IPS-11a (cell line): ENCODE results near the gene TP53AIP1.

Experiments
- H3K4me3 ChIP-seq: one replicate; pipeline ENCODE4 v1.5.1; 2013; ENCODE audit warnings: low read depth, low read length, control low read depth

TP53AIP1 gene, protein sequence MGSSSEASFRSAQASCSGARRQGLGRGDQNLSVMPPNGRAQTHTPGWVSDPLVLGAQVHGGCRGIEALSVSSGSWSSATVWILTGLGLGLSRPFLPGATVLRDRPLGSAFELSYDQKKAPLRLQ

DNA sequence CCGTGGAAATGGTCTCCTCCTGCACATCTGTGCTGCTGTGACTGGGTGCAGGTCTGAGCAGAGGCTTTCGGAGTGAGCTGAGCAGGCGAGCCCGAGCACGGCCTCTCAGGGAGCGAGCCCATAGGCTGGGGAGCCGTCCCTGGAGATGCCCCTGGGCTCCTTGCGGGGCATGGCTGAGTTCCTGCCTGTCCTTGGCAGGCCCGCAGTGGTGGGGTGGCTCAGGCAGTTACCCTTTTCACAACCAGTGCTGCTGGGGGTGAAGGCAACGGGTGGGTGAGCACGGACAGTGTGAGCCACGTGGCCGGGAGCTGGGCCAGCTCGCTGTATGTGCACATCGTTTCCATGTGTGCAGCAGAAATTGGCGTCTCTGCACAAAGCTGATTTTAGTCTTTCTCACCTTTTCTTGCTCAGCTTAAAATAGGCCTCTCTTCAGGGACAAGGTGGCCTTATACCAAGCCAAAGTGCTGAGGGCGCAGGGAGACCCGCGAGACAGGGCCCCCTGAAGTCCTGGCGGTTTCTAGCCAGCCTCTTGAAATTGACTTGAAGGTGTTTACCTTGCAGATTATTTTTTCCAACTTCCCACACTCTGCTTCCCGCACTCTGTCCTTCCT is at the start of gene TP53AIP1:
Gene TP53AIP1, minus strand, starts transcription at position 55 of the 611 bp plus-strand sequence. CDS start 5,053 bp downstream, outside the sequence.
- no peak within 1 kb of the TSS for H3K4me3 ChIP-seq

DNA sequence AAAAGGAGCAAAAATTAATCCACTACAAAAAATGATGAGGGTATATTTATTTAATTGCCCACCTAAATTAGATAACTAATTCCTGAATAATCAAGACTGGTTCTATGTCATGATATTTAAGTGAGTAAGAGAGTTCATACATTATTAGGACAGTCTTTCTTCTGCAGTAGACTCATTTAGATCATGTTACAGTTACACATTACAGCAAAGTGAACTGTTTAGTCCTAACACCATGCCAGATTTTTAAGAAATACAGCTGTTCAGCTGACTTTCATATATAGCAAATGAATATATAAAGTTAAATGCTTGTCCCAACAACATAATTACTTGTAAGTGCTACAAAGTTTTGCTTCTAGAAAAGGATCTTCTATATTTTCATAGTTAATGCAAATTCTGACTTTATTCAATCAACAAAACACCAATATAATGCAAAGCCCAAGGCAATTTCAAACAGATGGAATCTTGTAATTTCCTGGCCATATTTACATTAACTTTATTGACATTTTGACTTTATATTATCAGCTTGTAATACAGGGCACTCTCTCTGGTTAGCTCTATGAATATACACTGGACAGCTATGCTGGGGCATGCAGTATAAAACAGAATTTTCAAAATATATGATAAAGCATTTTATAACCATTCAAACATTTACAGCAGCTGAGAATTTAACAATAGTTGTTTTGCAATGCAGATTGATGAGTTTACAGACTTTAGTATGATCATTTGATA is 45.7 kb upstream of the TP53AIP1 start:
- no peak overlapping the region for H3K4me3 ChIP-seq

DNA sequence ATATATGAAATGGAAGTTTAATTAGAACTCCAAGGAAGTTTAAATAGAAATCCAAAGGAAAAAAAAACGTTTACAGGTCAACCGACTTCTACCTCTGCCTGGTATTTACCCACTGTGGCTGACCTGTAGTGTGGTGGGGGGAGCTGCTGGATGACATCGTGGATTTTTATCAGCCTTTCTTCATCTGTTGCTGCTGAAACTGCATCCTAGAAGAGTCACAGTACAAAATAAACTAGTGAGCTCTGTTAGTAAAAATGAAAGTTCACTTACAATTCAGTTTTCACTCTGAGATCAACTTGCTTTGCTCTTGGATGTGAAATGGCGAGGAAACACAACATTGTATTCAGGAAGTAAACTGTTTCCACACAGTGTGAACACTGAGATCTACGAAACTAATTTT is 43.2 kb upstream of the TP53AIP1 start:
- H3K4me3 ChIP-seq = no peak overlapping the region

DNA sequence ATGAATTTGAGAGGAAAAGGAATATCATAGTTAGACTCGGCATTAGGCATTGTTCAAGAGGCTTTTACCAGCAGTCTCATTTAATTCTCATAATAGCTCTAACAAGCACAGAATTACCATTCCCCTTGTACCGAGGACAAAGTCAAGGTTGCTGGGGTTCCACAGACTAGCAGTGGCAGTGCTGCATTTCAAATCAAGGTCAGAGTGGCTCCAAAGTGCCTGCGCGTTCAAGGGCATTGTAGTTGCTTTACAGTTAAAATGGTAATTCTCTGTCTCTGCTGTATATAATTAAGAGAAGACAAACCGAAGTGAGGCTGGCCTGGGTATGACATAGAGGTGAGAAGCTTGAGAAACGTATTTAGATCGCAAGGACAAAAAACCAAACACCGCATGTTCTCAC is 40.4 kb upstream of the TP53AIP1 start:
- H3K4me3 ChIP-seq = no peak overlapping the region

DNA sequence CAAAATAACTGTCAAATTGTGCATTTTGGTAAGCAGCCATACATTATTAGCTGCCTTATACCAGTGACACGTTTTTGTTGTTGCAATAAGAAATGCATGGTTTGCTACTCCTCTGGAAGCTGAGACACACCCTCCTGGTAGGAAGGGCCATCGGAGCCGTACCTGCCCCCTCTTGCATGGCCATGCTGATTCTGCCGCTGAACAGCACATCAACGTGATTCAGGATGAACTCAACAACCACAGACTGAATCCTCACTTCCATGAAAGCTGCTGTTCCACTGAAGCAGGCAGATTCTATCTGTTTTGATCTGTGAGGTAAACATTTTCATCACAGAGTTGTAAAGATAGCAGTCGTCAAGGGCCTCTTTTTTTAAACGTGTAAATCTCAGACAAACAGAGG is 38.6 kb upstream of the TP53AIP1 start:
- H3K4me3 ChIP-seq = no peak overlapping the region

DNA sequence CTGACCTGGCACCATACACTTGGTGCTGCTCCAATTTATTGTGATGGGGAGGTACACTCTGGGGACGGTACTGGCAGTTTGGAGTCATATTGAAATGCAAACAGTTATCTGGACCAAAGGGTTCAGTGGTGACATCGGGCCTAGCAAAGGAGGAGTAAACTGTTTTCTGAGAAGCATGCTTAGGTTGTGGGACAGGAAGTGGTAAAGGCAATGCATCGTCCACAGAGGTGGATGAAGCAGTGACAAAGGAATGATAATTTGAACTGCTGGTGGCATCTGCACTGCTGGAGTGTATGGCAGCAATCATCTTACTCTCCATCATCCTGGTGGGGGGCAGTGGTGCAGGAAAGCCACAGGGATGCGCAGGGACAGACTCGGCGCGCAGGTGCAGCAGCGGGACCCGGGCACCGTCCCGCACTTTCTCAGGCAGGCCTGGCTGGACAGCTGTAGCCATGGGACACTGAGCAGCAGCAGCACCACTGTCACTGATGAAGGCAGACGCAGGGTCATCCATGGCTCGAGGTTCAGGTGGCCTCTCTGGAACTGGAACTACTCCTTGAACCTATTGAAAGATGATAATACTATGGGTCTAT is 28.0 kb upstream of the TP53AIP1 start:
- no peak overlapping the region for H3K4me3 ChIP-seq

DNA sequence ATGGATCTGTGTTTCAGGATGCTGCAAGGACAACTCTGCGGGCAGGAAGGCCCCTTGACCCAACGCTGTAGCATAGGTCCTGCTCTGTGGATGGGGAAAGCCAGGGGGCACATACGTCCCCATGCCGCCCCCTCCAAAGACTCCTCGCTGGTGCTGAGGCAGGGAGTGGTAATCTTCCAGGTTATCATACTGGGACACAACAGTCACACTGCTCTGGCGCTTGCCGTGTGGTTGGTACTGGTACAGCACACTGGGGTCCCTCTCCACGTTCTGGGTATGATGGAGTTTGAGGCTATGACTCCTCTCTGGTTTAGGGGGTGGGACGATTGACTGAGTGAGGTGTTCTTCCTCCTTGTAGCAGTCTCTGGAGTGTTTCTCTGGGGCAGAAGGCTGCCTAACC is 26.2 kb upstream of the TP53AIP1 start:
- H3K4me3 ChIP-seq = no peak overlapping the region

DNA sequence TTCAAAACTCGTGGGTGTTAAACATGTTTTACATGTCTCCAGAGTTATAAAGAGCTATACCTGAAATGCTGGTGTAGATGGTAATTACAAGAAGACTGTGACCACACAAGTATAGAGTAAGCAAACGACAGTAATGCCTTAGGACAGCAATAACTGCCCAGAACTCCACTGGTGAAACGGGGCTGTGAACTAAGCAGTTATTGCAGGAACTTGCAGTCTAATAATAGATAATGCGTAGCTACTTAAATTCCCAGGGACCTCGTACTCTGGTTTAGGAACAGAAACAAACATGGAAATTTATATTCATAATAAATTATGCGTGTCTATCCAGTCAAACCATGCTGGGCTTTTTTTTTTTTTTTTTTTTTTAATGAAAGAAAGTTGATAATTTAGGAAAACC is 24.9 kb upstream of the TP53AIP1 start:
- no peak overlapping the region for H3K4me3 ChIP-seq

DNA sequence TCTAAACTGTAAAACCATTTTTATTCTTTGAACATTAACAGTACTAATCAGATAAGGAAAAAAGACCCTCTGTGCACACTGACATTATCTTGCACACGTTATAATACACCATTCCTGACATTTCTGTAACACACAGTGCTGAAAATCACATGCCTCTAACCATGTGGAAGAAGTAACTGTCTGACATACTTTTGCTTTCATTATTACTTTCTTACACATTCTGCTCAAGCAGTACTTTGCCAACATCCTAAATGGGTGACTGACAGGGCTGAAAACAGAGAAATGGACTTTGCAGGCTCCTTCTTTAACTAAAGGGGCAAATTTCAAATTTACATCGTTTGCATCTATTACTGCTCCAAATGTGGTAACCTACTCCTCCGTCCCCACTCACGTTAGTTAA is 22.8 kb upstream of the TP53AIP1 start:
- no peak overlapping the region for H3K4me3 ChIP-seq

DNA sequence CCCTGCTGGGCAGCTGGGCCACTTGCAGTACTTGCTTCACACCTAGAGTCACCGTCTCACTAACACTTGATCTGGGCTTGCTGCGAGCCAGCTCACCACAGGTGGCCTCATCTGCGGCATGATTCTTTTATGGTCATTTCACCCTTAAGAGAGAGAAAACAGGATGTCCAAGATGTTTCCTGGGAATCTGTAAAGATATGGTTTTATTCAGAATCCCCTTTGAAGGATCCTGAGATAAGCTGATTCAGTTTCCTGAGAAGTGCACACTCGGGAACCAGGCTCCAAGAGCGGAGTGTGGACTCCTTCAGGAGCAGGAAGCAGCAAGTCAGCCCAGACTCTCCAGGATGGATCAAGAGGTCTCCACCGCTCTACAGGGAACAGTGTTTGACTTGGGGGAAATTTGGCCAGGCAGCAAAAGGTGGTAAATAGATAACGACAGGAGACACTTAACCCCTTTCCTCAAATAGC is 21.8 kb upstream of the TP53AIP1 start:
- no peak overlapping the region for H3K4me3 ChIP-seq

DNA sequence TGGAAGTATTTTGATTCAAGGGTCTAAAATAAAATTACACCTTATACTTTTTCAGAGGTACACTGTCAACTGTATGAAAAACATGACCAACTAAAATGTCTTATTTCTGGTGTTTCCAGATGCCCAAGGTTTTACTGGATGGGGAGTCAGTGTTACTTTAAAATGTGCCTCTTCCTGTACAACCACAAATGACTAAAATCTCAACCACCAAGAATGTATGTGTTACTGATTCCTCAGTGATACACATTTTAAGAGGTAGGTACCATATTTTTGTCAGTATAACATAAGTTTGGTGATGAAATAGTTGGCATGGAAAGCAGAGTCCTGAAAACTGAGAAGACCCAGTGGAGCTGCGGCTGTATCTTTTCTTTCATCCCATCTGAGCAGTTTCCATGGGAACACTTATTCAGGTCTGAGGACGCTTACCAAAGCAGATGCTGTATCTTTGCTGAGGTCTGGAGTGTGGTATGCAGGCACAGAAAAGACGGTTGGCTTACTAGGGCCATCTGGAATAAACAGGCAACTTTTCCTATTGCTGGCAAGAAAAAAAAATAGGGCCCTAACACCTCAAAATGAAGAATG is 21.2 kb upstream of the TP53AIP1 start:
- no peak overlapping the region for H3K4me3 ChIP-seq

DNA sequence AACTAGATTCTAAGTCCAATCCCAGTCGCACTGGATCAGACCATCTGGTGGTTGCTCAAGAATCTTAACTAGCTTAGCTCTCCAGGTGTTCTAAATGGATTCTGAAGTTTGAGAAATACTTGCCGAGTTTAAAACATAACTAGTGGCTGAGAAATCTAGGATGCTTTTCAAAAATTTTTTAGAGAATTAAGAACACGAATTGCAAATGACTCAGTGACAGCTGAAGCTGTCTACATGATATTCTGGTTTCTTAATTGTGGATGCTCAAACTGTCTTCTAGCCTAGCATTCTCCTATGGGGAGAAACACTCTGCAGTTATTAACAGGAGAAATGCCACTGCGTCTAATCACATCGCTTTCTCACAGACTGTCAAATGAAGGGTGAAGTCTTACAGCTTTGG is 20.2 kb upstream of the TP53AIP1 start:
- no peak overlapping the region for H3K4me3 ChIP-seq

DNA sequence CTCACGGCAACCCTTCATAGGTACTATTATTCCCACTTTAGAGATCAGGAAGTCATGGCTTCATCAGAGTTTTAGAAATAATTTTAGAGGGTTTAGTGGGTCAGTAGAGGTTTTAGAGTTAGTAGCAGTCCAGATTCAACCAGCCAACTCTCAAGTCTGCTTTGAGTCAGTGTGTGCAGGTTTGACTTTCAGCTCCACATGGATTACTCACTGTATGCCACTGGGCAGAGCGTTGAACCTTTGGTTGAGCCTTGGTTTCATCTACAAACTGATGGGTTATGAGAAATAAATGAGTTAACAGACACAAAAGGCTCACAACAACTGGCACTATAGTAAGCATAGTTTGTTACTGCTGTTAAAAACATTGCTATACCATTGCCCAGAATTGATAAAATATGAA is 19.0 kb upstream of the TP53AIP1 start:
- H3K4me3 ChIP-seq = no peak overlapping the region

DNA sequence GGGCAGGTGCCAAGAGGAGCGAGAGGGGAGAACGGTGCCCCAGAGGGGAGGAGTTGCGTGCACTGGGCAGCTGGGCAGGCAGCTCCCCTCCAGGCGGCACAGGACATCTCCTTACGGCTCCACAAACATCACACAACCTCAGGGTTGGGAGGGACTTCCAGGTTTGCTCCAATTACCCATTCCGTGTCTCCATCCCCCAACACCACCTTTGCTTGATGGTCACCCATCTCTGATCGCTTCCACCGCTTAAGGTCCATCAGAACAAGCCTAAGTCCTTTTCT is 14.5 kb upstream of the TP53AIP1 start:
- no peak overlapping the region for H3K4me3 ChIP-seq

DNA sequence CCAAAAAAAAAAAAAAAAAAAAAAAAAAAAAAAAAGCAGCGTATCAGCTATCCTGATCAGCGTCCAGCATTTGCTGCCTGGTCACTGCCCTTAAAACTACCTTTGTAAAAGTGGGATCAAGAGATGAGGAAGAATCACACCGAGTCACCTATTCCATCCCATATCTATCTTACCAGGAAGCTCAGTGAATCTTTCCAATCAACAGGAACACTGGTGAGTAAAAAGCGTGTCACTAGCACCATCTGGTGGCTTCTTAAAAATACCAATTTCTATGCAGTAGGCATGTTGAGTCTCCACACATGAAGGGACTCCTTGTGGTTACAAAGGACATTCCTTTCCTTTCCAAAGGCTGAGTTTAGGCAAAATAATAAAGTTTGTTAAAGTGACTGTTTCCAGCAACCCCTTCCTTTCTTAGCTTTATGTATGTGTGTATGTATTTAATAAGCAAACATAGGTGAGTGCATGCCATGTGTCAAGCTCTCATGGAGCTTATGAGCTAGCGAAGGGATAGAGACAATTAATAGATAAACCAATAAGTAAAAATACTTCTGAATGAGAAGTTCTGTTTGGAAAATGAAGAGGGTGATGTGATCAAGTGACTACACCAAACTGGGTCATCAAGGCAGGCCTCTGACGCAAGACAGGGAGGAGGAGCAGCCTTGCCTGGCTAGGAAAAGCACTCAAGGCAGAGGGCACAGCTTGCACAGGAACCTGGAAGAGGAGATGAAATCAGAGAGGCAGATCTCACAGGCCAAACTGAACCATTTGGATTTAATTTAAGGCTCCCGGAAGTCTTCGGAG is 13.9 kb upstream of the TP53AIP1 start:
- H3K4me3 ChIP-seq = no peak overlapping the region

DNA sequence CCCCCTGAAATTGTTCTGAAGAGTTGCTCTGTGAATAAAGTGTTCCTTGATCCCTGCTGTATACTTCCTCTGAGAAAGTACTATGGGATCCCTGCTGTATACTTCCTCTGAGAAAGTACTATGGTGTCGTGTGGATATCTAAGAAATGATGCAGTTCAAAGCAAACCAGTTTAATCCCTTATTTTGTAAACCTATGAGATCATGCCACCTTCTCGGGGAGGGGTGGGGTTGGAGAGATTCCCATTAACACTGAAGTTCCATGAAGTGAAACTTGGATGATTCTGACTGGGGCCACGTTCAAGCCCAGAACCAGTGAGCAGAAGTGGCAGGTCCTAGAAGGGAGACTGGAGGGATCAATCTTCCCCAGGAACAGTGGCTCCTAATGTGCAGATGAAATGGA is 13.0 kb upstream of the TP53AIP1 start:
- H3K4me3 ChIP-seq = no peak overlapping the region

DNA sequence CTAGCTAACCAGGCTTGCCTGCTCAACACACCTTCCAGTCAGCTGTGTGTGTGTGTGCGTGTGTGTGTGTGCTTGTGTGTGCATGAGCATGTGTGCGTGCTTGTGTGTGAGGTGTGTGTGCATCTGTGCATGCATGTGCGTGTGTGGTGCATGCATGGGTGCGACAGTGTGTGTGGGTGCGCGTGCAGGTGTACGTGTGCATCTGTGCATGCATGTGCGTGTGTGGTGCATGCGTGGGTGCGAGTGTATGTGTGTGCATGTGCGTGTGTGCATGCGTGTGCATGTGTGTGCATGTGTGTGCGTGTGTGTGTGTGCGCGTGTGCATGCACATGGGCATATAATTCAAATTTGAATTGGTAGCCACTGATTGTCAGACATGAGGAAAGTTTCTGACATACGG is 10.5 kb upstream of the TP53AIP1 start:
- no peak overlapping the region for H3K4me3 ChIP-seq

DNA sequence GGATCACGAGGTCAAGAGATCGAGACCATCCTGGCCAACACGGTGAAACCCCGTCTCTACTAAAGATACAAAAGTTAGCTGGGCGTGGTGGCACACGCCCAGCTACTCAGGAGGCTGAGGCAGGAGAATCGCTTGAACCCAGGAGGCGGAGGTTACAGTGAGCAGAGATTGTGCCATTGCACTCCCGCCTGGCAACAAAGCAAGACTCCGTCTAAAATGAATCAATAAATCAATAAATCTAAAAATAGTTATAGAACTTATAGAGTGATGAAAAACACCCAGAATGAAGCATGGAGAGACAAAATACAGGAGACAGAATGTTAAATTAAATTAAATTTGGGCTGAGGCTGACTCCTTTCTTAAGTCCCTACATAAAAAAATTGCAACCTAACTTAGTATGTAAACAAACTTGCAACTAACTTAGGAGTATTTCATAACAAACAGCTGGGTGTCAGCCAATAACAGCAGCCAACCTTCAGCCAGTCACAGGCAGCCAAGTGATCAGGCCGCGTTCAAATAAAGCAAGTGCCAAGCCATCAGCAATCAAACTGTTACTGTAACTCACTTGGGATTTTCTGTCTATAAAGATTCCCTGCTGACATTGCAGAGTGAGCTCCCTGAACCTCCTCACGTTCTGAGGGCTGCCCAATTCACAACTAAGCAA is 7.3 kb upstream of the TP53AIP1 start:
- no peak overlapping the region for H3K4me3 ChIP-seq

DNA sequence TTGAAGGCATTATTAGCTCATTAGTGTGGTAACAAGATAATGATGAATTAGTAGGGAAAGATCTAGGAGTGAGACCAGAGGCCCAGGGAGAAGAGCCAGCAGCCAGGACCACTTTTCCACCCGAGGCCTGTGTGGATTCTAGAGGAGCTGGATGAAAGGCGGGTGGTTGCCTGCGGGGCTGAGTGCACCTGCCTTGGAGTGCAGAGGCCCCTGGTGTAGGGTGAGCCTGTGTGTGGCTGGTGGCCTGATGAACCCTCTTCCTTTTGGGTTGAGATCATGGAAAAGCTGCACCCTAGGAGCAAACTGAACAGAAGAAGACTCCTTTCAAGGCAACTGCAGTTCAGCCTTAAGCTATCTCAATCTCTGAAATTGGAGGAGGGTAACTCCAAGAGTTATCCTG is 5.9 kb upstream of the TP53AIP1 start:
- no peak overlapping the region for H3K4me3 ChIP-seq

DNA sequence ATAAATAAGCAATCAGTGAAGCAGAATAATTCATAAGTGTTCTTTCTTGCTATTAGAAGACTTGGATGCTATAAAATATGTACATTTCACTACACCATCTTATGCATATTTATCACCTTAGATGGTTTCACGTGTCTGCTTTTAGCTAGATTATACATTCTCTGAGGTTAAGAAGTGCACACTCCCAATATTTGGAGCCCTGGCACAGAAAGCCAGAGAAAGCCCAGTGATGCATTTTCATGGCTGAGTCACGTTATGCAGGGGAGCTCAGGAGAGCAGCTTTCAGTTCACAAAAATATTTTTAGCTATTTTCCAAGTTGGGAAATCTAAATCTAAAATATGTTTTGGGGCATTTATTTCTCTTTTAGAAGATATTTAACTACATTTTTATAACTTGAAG is 5.1 kb upstream of the TP53AIP1 start:
- no peak overlapping the region for H3K4me3 ChIP-seq

DNA sequence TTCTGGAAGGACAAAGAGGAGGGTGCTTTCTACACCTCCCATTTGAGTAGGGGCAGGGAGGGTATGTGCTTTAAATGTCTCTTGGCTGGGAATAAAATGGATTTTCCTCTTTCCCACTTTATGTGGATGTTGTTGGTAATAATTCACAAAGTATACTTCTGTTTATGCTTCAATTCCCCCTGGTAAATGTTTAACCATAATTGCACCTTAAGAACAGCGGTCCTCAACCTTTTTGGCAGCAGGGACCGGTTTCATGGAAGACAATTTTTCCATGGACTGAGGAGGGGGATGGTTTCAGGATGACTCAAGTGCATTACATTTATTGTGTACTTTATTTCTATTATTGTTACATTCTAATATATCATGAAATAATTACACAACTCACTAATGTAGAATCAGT is 4.0 kb upstream of the TP53AIP1 start:
- no peak overlapping the region for H3K4me3 ChIP-seq
